HG02763 (cell line): ENCODE results near the gene PXMP4.

Experiments
- ATAC-seq: cut with Tn5 transposase; IDR thresholded peaks from one replicate; pipeline ENCODE4 v1.9.1; 2021; ENCODE audit warnings: mild to moderate bottlenecking, moderate library complexity; ENCODE audit not compliant: unreplicated experiment

The PXMP4 gene

GRCh38 chr20:33732166-33732970 is 12.3 kb upstream of the PXMP4 start:
- ATAC-seq, result peak; percentile 39

- ATAC-seq, result peak; percentile 76
These were observed 11.6 kb upstream of the PXMP4 start, which contains the start of gene ZNF341 for GRCh38 chr20:33731693-33732165. Gene ZNF341 (plus strand): TSS chr20:33731996. CDS start chr20:33732022, 26 bp downstream.

- ATAC-seq, result no peak
These were observed 11.0 kb upstream of the PXMP4 start for GRCh38 chr20:33730946-33731692.

- no peak for ATAC-seq
These were observed 9.0 kb upstream of the PXMP4 start for GRCh38 chr20:33729101-33729500.

GRCh38 chr20:33728463-33728862 is 8.4 kb upstream of the PXMP4 start:
- no peak for ATAC-seq

GRCh38 chr20:33727806-33728205 is 7.7 kb upstream of the PXMP4 start:
- no peak for ATAC-seq

GRCh38 chr20:33727115-33727479 is 7.0 kb upstream of the PXMP4 start:
- ATAC-seq, result no peak

- no peak for ATAC-seq
These were observed 5.6 kb upstream of the PXMP4 start for GRCh38 chr20:33725607-33726264.

GRCh38 chr20:33724439-33725094 is 4.5 kb upstream of the PXMP4 start:
- ATAC-seq, result no peak

- no peak for ATAC-seq
These were observed 1.5 kb upstream of the PXMP4 start for GRCh38 chr20:33721391-33722140.

- ATAC-seq, result no peak
These were observed 677 bp downstream of the PXMP4 start for GRCh38 chr20:33719277-33719988.

- ATAC-seq, result no peak
These were observed 3.6 kb downstream of the PXMP4 start for GRCh38 chr20:33716498-33716897.

GRCh38 chr20:33713865-33714367 is 6.2 kb downstream of the PXMP4 start:
- no peak for ATAC-seq

GRCh38 chr20:33711446-33711738 is 8.7 kb downstream of the PXMP4 start:
- ATAC-seq, result no peak

- ATAC-seq, result no peak
These were observed 9.2 kb downstream of the PXMP4 start for GRCh38 chr20:33710681-33711445.

- ATAC-seq, result no peak
These were observed 10.1 kb downstream of the PXMP4 start for GRCh38 chr20:33709905-33710541.

GRCh38 chr20:33709398-33709797 is 10.7 kb downstream of the PXMP4 start:
- no peak for ATAC-seq

- ATAC-seq, result no peak
These were observed 12.4 kb downstream of the PXMP4 start for GRCh38 chr20:33707668-33708067.
